ENCODE data around the gene OTOR. TPM values are rescaled to one million over a fixed set of nuclear protein-coding genes. Genes with fewer than 3 reads are reported as not detected.
A peak's percentile ranks its signal among the peaks of the same experiment; 100 is the strongest.

OTOR gene
- total RNA-seq, 1 donor from 2014 or later, result not detected

DNA sequence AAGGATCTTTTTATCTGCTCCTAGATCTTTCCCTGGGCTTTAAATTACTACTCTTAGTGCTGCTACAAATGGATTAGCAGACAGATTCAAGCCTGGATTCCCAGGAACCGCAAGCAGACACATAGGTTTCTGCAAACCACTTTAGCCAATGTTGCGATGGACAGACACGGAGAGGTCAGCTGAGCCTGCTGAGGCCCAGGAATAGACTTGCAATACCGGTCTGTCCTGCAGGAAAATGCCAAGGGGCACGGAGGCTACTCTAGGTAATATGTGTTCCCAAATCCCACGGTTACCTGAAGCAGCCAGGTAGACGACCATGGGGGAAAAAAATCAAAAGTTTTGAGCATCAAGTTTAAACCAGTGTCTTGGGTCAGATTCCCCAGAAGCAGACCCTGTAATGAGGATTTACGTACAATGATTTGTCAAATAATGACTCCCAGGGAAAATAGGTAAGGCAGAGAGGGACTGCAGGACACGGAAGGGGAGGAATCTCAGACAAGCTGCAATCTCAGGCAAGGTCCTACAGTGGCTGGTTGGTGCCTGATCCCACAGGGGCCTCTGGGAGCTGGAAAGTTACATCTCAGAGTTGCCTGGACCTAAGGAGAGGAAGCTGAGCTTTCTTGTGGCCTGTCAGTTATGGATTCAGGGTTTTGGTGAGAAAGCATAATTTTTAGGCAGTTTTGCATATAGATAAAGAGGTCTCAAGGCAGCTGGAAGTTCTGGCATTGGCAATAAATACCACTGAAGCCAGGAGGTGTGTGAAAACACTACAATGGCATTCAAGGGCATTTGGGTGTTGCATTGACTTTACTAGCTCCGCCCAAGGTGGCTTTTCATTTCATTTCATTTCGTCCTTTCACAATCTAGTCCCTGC lies 12.5 kb downstream of the OTOR start:
- peaks cover 12% of the 10 kb centered on the region for H3K27me3 Mint-ChIP-seq
- H3K36me3 Mint-ChIP-seq (ENCODE audit: low read depth), result no peaks in the 10 kb centered on the region
- no peak overlapping the region for H3K27ac Mint-ChIP-seq
- no peaks in the 10 kb centered on the region for H3K4me1 Mint-ChIP-seq
- H3K9me3 Mint-ChIP-seq, result no peaks in the 10 kb centered on the region
- intact Hi-C loops (cut with micrococcal nuclease), result loop anchor here (1.0 kb wide), 2 partner anchors 59 to 242 kb away; no protein-coding TSS in a partner anchor
- H3K4me3 Mint-ChIP-seq, result no peak overlapping the region
- no peak for DNase-seq

- no peaks in the 10 kb centered on the region for H3K9me3 Mint-ChIP-seq
- no peaks in the 10 kb centered on the region for H3K36me3 Mint-ChIP-seq (ENCODE audit: low read depth)
- H3K27me3 Mint-ChIP-seq, result peaks cover 15% of the 10 kb centered on the region
- H3K4me1 Mint-ChIP-seq, result no peaks in the 10 kb centered on the region
- H3K27ac Mint-ChIP-seq, result no peak overlapping the region
- H3K4me3 Mint-ChIP-seq, result no peak overlapping the region
- intact Hi-C loops (cut with micrococcal nuclease), result loop anchor here (1.0 kb wide), 2 partner anchors 60 to 243 kb away; no protein-coding TSS in a partner anchor
- peak; percentile 84 for DNase-seq
Measured at GRCh38 chr20:16761305-16761829, 13.2 kb downstream of the OTOR start.

- Mint-ChIP-seq H3K4me1 (no peaks in the 10 kb centered on the region), H3K27me3 (peaks cover 17% of the 10 kb centered on the region), H3K27ac (no peak overlapping the region), H3K4me3 (no peak overlapping the region), H3K36me3 (ENCODE audit: low read depth) (no peaks in the 10 kb centered on the region), H3K9me3 (no peaks in the 10 kb centered on the region)
- intact Hi-C loops (cut with micrococcal nuclease), result no loop called here
- no peak for DNase-seq
Measured at GRCh38 chr20:16764560-16764959, 16.4 kb downstream of the OTOR start.

- peaks cover 9% of the 10 kb centered on the region for H3K27me3 Mint-ChIP-seq
- DNase-seq, result no peak
- H3K4me1 Mint-ChIP-seq, result no peaks in the 10 kb centered on the region
- no peaks in the 10 kb centered on the region for H3K9me3 Mint-ChIP-seq
- no peak overlapping the region for H3K4me3 Mint-ChIP-seq
- H3K36me3 Mint-ChIP-seq (ENCODE audit: low read depth), result no peaks in the 10 kb centered on the region
- intact Hi-C loops (cut with micrococcal nuclease), result no loop called here
- no peak overlapping the region for H3K27ac Mint-ChIP-seq
Measured at GRCh38 chr20:16771213-16771612, 23.1 kb downstream of the OTOR start.

GRCh38 chr20:16775961-16776360 lies 27.8 kb downstream of the OTOR start:
- no peak for DNase-seq
- Mint-ChIP-seq H3K4me1 (no peaks in the 10 kb centered on the region), H3K9me3 (no peaks in the 10 kb centered on the region), H3K27ac (no peak overlapping the region), H3K36me3 (ENCODE audit: low read depth) (no peaks in the 10 kb centered on the region), H3K27me3 (peaks cover 3% of the 10 kb centered on the region), H3K4me3 (no peak overlapping the region)
- intact Hi-C loops (cut with micrococcal nuclease), result no loop called here

GRCh38 chr20:16777126-16777525 lies 29.0 kb downstream of the OTOR start:
- DNase-seq, result no peak
- no peak overlapping the region for H3K4me3 Mint-ChIP-seq
- intact Hi-C loops (cut with micrococcal nuclease), result no loop called here
- H3K27me3 Mint-ChIP-seq, result peaks cover 3% of the 10 kb centered on the region
- no peaks in the 10 kb centered on the region for H3K36me3 Mint-ChIP-seq (ENCODE audit: low read depth)
- no peaks in the 10 kb centered on the region for H3K9me3 Mint-ChIP-seq
- no peaks in the 10 kb centered on the region for H3K4me1 Mint-ChIP-seq
- H3K27ac Mint-ChIP-seq, result no peak overlapping the region

DNA sequence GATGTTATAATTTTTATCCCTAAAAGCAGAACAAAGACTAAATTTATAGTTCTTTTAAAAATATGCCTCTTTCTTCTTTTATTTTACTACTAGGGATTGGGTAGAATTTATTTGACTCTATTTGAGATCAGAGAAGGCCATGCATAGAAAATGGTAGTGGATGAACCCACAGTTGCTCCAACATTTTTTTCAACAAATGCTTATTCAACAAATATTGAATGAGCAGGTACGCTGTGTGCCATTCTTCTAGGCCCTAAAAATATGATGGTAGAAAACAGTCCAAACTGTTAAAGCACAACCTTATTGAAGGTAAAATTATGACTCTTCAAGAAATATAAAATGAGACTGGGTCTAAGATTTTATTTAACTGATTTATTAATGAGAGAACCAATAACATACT lies 30.0 kb downstream of the OTOR start:
- H3K27ac Mint-ChIP-seq, result no peak overlapping the region
- no peaks in the 10 kb centered on the region for H3K4me1 Mint-ChIP-seq
- H3K27me3 Mint-ChIP-seq, result peaks cover 2% of the 10 kb centered on the region
- no peaks in the 10 kb centered on the region for H3K36me3 Mint-ChIP-seq (ENCODE audit: low read depth)
- no peak for DNase-seq
- H3K9me3 Mint-ChIP-seq, result no peaks in the 10 kb centered on the region
- intact Hi-C loops (cut with micrococcal nuclease), result no loop called here
- no peak overlapping the region for H3K4me3 Mint-ChIP-seq

GRCh38 chr20:16781496-16781895 lies 33.3 kb downstream of the OTOR start:
- no peak for DNase-seq
- Mint-ChIP-seq H3K27ac (no peak overlapping the region), H3K27me3 (no peaks in the 10 kb centered on the region), H3K4me3 (no peak overlapping the region), H3K4me1 (no peaks in the 10 kb centered on the region), H3K36me3 (ENCODE audit: low read depth) (no peaks in the 10 kb centered on the region), H3K9me3 (peaks cover 4% of the 10 kb centered on the region)
- intact Hi-C loops (cut with micrococcal nuclease), result no loop called here

- Mint-ChIP-seq H3K4me1 (no peaks in the 10 kb centered on the region), H3K27me3 (no peaks in the 10 kb centered on the region), H3K9me3 (peaks cover 4% of the 10 kb centered on the region)
Measured at GRCh38 chr20:16785226-16785625, 37.1 kb downstream of the OTOR start.

More at GRCh38 chr20:16785226-16785625, 37.1 kb downstream of the OTOR start:
- Mint-ChIP-seq H3K27ac (no peak overlapping the region), H3K36me3 (ENCODE audit: low read depth) (no peaks in the 10 kb centered on the region), H3K4me3 (no peak overlapping the region)
- intact Hi-C loops (cut with micrococcal nuclease), result no loop called here
- DNase-seq, result no peak

Other genes with a start within 250 kb of the OTOR start
- 7.5 and 8.1 TPM in 2 replicates for gene KIF16B, start 174.9 kb upstream of the OTOR start, total RNA-seq
- 132 and 134 TPM in 2 replicates for gene SNRPB2, start 18.3 kb upstream of the OTOR start, total RNA-seq